ENCODE data around the gene ADSS1.

Gene ADSS1

GRCh38 chr14:104751539-104752422 lies 27.8 kb downstream of the ADSS1 start:
- no peak for DNase-seq (ENCODE audit: low read depth)

DNA sequence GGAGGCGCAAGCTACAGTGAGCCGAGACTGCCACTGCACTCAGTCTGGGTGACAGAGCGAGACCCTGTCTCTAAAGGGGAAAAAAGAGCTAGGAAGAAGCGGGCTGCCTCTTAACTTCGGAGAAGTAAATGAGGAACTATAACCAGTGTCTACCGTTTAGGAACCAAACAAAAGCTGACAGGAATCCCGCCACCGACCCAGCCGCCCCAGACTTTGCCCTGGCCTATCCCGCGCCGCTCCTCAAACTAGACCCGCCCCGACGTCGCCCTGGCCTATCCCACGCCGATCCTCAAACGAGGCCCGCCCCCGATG lies 28.4 kb downstream of the ADSS1 start:
- DNase-seq (ENCODE audit: low read depth), result no peak

DNA sequence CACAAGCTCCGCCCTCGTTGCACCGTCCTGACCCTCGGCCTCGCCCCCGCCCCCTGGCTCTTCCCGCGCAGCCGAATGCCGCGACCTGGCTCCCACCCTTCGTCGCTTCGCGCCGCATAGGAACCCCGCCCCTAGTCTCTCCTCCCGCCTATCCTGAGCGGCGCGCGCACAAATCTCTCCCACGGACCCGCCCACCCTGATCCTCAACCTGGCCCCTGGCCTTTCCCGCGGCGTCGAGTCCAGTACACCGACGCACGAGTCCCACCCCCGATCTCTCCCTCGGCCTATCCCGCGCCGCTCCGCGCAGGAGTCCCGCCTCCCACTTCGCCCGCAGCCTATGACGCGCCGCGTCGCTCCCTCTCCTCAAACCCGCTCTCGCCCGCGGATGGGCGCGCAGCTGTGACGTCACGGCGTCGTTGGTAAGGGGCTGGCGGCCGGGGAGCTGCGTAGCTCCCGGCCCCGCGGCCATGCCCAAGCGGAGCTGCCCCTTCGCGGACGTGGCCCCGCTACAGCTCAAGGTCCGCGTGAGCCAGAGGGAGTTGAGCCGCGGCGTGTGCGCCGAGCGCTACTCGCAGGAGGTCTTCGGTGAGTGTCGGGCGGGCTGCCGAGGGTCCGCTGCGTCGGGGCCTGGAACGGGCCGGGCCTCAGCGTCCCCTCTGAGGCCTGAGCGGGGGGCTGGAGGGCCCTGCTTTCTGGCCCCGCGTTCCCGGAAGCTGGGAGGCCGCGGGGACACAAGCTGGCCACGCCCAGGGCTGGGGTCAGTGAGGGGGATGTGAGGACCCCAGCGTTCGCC lies 28.9 kb downstream of the ADSS1 start, which contains the start of gene SIVA1:
Gene SIVA1, plus strand, starts transcription at position 413 of the 793 bp plus-strand sequence. Its CDS starts 55 bp downstream, at position 468.
- peak; percentile 98 for DNase-seq (ENCODE audit: low read depth)

GRCh38 chr14:104753528-104754212 lies 29.6 kb downstream of the ADSS1 start:
- DNase-seq (ENCODE audit: low read depth), result no peak

DNA sequence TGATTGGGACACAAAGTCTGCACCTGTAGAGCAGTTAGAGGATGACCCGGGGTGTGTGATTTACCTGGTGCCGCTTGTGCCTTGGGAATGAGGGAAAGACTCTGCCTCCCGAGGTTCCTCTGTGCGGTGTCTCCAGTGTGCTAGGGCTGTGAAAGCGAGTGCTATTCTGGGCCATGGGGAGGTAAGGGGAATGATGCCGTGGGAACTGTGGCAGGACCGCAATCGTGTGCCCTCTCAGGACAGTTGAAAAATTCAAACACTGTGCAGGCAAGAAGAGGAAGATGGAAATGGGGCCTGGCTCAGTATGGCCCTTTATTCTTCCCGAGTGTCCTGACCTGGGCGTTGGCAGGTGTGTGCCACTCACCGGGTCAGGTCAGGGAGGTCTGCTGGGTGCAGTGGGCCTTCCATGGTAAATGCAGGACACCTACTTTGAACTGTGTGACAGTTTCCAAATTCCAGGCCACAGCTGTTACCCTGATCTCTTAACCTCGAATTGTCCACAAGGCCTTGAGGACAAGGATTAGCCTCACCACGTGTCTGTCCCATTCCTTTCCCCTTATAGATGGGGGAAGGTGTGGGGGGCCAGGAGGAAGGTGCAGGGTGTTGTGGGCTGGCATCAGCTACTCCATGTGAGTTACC lies 30.3 kb downstream of the ADSS1 start:
- DNase-seq (ENCODE audit: low read depth), result no peak

DNA sequence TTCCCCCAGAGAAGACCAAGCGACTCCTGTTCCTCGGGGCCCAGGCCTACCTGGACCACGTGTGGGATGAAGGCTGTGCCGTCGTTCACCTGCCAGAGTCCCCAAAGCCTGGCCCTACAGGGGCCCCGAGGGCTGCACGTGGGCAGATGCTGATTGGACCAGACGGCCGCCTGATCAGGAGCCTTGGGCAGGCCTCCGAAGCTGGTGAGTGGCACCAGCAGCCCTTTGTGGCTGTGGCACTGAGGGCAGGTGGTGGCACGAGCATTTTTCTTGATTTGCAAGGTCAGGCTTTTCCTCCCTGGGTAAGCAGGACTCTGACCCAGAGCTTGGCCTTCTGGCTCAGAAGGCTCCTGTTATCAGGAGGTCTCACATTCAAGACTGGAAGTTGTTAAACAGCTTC lies 31.6 kb downstream of the ADSS1 start:
- DNase-seq (ENCODE audit: low read depth), result no peak

DNA sequence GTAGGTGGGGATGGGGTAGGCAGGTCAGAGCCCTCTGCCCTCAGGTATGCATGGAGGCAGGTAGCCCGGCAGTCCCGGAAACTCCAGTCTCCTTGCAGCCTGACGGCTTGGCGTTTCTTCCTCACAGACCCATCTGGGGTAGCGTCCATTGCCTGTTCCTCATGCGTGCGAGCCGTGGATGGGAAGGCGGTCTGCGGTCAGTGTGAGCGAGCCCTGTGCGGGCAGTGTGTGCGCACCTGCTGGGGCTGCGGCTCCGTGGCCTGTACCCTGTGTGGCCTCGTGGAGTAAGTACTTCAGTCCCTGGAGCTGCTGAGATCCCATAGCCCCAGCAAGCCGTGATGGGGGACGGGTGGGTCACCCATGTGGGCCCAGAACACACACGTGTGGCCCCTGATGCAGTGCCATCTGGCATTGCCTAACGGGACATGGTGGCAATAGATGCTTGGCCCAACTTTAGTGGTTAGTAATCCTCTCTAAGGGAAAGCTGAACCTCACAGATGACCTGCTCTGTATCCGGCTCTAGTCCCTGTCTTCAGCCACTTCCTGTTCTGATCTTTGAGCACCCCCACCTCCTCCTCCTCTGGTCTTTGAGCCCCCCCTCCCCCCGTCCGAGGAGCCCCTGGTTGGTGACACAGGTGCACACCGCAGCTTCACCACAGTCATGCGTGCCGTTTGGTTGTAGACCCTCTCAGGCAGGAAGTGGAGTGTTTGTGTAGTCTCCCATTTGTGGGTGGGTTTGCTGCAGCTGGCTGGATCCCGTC lies 32.6 kb downstream of the ADSS1 start:
- no peak for DNase-seq (ENCODE audit: low read depth)

DNA sequence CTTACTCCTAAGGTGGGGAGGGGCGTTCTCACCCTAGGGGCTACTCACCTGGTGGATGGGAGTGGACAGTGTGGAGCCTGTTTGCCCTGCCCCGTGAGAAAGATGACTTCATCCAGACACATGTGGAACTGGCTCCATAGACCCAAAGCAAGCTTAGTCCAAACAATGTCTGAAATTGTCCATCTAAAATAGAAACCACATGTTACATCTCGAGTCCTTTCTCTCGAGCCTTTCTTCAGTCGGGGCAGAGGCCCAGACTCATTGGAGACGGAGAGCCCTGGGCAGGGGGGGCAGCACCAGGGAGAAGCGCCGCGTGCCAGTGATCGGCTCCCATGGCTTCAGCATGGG lies 33.2 kb downstream of the ADSS1 start:
- no peak for DNase-seq (ENCODE audit: low read depth)

- DNase-seq (ENCODE audit: low read depth), result no peak
These were observed 33.8 kb downstream of the ADSS1 start for GRCh38 chr14:104757681-104758392.

DNA sequence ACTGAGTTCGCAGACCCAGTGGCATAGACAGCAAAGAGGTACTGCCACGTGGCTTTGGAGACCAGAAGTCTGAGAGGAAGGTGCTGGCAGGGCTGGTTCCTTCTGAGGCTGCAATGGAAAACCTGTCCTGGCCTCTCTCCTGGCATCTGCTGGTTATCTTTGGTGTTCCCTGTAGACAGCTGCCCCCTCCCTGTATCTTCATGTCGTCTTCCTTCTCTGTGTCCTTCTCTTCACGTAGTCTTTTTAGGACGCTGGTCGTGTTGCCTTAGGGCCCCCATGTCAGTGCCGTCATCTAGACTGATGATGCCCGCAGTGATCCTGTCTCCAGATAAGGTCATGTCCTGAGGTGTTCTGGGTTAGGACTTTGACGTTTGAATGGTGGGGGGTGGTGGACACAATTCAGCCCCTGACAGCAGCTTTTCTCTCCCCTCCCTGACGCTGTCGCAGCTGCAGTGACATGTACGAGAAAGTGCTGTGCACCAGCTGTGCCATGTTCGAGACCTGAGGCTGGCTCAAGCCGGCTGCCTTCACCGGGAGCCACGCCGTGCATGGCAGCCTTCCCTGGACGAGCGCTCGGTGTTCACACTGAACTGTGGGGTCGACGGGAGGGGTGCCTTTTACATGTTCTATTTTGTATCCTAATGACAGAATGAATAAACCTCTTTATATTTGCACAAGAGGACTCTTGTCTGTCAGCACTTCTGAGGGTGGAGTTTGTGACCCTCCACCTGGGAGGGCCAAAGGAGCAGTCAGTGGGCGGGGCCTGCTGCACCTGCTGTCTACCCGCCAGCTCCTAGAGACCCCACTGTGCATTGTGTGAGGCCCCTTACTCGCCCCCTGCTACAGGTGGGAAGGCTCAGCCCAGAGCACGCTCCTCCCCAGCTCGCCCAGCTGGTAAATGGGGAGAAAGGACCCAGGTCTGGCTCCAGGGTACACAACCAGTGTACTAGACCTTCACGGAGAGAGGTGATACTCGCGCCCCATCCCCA lies 35.2 kb downstream of the ADSS1 start:
- DNase-seq (ENCODE audit: low read depth), result no peak

DNA sequence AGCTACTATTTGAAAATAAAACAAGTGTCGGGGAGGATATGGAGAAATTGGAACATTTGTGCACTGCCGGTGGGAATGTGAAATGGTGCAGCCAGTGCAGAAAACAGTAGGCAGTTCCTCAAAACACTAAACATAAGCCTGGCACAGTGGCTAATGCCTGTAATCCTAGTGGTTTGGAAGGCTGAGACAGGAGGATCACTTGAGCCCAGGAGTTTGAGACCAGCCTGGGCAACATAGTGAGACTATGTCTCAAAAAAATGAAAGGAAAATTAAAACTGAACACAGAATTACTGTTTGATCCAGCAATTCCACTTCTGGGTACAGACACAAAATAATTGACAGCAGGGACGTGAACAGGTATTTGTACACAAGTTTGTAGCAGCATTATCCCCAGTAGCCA lies 41.5 kb downstream of the ADSS1 start:
- no peak for DNase-seq (ENCODE audit: low read depth)

GRCh38 chr14:104766256-104766862 lies 42.3 kb downstream of the ADSS1 start:
- DNase-seq (ENCODE audit: low read depth), result no peak

DNA sequence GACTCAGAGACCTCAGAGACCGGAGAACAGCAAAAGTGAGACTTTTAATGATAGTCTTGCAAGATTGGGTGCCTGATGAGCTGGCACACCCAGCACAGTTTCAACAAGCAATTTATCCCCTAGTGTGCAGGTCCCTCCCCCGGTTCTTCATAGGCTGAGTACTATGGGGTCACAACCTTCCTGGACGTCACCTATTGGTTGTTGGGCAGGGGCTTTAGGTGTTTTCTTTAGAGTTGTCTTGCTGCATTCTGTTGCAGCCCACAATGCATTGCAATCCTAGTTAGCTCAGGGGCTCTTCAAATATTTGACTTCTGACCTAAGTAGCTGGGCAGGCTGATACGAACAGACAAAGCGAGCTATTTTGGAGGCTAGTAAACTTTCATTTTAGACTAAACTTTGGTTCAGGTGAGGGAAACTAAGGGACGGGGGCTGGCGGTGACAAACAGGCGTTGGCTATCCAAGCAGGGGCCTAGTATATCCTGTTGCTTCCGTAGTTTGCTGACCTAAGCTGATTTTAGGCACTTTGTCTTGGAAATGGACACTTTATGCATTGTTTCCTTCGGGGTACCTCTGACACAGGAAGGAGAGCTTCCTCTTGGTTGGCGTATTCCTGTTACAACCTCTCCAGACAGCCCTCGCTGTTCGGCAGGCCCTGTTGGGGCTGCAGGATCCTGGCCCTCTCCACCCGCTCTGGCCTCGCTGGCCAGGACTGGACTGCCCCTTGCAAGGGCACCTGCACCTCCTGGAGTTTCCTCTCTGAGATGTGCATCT lies 43.0 kb downstream of the ADSS1 start:
- DNase-seq (ENCODE audit: low read depth), result no peak

DNA sequence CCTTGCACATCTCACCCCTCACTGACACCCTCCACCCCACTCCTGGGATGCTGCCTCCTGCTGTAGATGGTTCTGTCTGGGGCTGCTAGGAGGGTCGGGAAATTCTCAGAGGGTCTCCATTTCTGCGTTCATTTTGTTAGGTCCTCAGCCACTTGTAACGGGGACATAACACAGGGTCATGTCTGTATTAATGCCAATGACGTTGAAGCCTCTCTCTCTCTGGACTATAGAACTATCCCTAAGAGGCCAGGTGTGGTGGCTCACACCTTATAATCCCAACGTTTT lies 43.5 kb downstream of the ADSS1 start:
- DNase-seq (ENCODE audit: low read depth), result no peak

GRCh38 chr14:104768437-104769323 lies 44.7 kb downstream of the ADSS1 start:
- DNase-seq (ENCODE audit: low read depth), result peak; percentile 50

DNA sequence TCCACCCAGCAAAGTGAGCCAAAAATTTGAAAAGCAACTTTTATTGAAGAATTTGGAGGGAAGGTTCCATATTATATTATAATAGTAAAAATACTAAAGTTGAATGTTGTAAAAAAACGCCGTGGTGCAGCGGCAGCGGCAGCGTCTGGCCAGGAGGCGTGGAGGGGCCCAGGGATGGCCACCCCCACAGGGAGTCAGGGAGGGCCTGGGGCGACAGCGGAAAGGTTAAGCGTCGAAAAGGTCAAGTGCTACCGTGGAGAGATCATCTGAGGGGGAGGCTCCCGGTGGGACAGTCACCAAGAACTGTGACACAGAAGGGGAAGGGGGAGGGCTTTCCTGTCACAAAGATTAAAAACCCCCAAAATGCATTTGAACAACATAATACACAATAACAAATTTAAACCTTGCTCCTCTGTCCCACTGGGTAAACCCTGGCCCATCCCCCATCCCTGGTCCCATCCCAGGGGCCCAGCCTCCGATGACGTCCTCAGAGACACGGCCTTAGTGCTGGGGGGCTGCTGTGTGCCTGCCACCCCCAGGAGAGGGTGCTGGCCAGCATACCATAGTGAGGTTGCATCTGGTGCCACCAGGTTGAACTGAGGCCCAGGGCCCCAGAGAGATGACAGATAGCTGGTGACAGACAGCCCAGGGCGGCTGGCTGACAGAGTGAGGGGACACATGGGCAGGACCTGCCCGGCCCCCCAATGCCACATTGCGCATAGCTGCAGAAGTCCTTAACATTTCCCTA lies 45.5 kb downstream of the ADSS1 start:
- DNase-seq (ENCODE audit: low read depth), result no peak

DNA sequence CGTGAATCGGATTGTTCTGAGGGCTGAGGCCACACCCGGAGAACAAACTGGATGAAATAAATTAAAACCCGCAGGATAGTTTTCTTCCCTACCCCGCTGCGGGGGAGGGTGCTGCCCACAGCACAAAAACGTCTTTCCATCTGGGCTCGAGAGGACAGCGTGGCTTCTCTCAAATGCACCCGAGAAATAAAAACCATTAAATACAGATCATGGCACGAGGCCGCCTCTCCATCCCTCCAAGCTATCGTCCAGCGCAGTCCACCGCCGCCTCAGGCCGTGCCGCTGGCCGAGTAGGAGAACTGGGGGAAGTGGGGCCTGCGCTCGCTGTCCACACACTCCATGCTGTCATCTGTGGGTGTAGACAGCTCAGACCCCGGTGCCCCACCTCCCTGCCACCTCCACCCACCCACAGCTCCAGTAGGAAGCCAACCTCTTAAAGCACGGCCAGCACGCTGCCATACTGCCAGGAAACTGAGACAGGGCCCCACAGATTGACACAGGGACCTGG lies 46.1 kb downstream of the ADSS1 start:
- DNase-seq (ENCODE audit: low read depth), result no peak
